HG03025 (cell line): ENCODE data around the gene CABP2.
"Not testable (repeated sequence)": the region's sequence is repeated elsewhere in the genome, so short reads cannot be mapped to it uniquely, and the experiment has no call there.

Experiments
- ATAC-seq: cut with Tn5 transposase; IDR thresholded peaks from one replicate; pipeline ENCODE4 v1.9.1; 2021; ENCODE audit warnings: mild to moderate bottlenecking, moderate library complexity; ENCODE audit not compliant: unreplicated experiment, low FRiP score

The CABP2 gene

GRCh38 chr11:67496113-67496512, 27.1 kb downstream of the CABP2 start:
- ATAC-seq, result no peak

GRCh38 chr11:67495234-67496005, 27.8 kb downstream of the CABP2 start:
- ATAC-seq, result no peak

- no peak for ATAC-seq
Observed at GRCh38 chr11:67494371-67495233, 28.6 kb downstream of the CABP2 start.

- ATAC-seq, result no peak
Observed at GRCh38 chr11:67493548-67494370, 29.5 kb downstream of the CABP2 start.

- no peak for ATAC-seq
Observed at GRCh38 chr11:67492801-67493547, 30.3 kb downstream of the CABP2 start.

- ATAC-seq, result no peak
Observed at GRCh38 chr11:67492069-67492727, 31.0 kb downstream of the CABP2 start.

GRCh38 chr11:67491276-67492068, 31.8 kb downstream of the CABP2 start:
- no peak for ATAC-seq

GRCh38 chr11:67490727-67491065, 32.5 kb downstream of the CABP2 start:
- no peak for ATAC-seq

GRCh38 chr11:67489885-67490726, 33.1 kb downstream of the CABP2 start:
- ATAC-seq, result no peak

GRCh38 chr11:67489203-67489884, 33.9 kb downstream of the CABP2 start:
- ATAC-seq, result no peak

GRCh38 chr11:67486481-67487195, 36.6 kb downstream of the CABP2 start:
- ATAC-seq, result no peak

- ATAC-seq, result not testable (repeated sequence)
Observed at GRCh38 chr11:67485873-67486361, 37.3 kb downstream of the CABP2 start.

- no peak for ATAC-seq
Observed at GRCh38 chr11:67484847-67485311, 38.4 kb downstream of the CABP2 start.

GRCh38 chr11:67483831-67484665, 39.2 kb downstream of the CABP2 start:
- no peak for ATAC-seq
